Uterus (tissue), 4 donors: ENCODE measurements around the gene CAPN15. TPM values are rescaled to one million over a fixed set of nuclear protein-coding genes. Genes with fewer than 3 reads are reported as not detected.

Source experiments
- DNase-seq, 2 donors: peaks; one replicate each; pipeline ENCODE4 v3.0.0-alpha.2; 2019 to 2020
- H3K27ac ChIP-seq, 2 donors: fragments of 200-600 bp; sonication (generic); 1 replicate in 1 of 2; 2 replicates in 1 of 2; pipeline ENCODE4 v1.5.1; 2016 to 2018
- H3K27me3 ChIP-seq, 2 donors: fragments of 200-600 bp; sonication (generic); one replicate each; pipeline ENCODE4 v1.5.1; 2018 to 2019; ENCODE audit warnings: control low read depth in 1 of 2
- H3K36me3 ChIP-seq, 2 donors: fragments of 200-600 bp; sonication (generic); one replicate each; pipeline ENCODE4 v1.5.1; 2019; ENCODE audit warnings: control low read depth in 1 of 2
- H3K4me1 ChIP-seq, 2 donors: fragments of 200-600 bp; sonication (generic); one replicate each; pipeline ENCODE4 v1.5.1; 2018 to 2019; ENCODE audit warnings: control low read depth in 1 of 2
- H3K4me3 ChIP-seq, 2 donors: fragments of 200-600 bp; sonication (generic); 1 replicate in 1 of 2; 2 replicates in 1 of 2; pipeline ENCODE4 v1.5.1; 2018 to 2019; ENCODE audit warnings: mild to moderate bottlenecking in 1 of 2
- H3K9me3 ChIP-seq, 2 donors: fragments of 200-600 bp; sonication (generic); one replicate each; pipeline ENCODE4 v1.5.1; 2019; ENCODE audit warnings: control low read depth in 1 of 2
- POLR2A ChIP-seq, 2 donors: fragments of 450-650 bp; IDR thresholded peaks; one replicate each; pipeline ENCODE4 v1.6.1; 2016; ENCODE audit warnings: antibody characterized with exemption in 2 of 2, mild to moderate bottlenecking in 1 of 2, moderate library complexity in 1 of 2
- intact Hi-C: fragments of 100-400 bp; cut with DNase I; formaldehyde crosslinking; loops from one replicate; pipeline ENCODE4 v1.15.1; 2023; ENCODE audit warnings: low total_unique reads
- total RNA-seq, 4 donors: library from RNA; depleted of rRNA in 3 of 4; stranded (reverse); fragments of >200 nt in 3 of 4; gene quantifications; one replicate each; pipeline versions ENCODE4 v1.1.0 to v1.2.4, GENCODE V29; 2014 to 2023
- TF ChIP-seq, protein P1 (sequence below), 4 experiments: fragments of 200-600 bp in 2 of 4; fragments of 450-650 bp in 2 of 4; sonication (generic) in 2 of 4; IDR thresholded peaks; one replicate each; pipeline ENCODE4 v1.5.1; 2016 to 2019; ENCODE audit warnings: antibody characterized with exemption in 4 of 4, mild to moderate bottlenecking in 2 of 4, moderate library complexity in 1 of 4
- donor health status: DM: yes; HTN: yes; CAD: no.

CAPN15 gene
- total RNA-seq, 4 donors from 2014 or later = 7.9 to 37.3 (median 19.3) TPM

DNA sequence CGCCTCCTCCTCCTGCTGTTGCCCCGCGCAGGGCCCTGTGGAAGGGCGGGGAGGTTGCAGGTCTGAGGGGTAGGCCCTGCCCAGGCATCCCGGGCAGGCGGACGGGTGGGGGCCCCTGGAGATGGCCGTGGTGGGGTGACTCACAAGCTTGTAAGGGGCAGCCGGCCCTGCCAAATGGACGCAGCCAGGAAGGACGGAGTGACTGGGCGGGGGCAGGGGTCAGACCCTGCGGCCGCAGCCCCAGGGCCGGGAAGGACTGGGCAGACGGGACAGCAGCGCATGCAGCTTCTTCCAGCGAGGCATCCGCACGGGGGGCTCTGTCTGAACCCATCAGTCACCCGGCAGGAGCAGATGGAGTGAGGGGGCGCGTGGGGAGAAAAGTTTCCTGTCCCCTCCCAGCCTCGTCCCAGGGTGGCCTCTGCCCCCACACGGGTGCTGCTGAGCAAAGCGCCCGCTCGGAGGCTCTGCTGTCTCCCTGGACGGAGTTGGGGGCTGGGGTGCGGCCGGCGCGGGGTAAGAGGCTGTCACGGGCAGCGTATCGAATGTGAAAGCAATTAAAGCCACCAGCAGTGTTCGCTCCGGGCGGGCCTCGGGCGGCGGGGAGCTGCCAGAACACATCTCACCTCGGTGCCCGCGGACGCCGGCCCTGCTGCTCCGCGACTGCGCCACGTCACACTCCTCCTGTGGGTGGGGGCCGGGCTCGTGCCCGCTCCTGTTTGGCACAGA, 27.3 kb downstream of the CAPN15 start:
- no peaks in the 10 kb centered on the region for H3K9me3 ChIP-seq
- peaks cover 0 to 6% of the 10 kb centered on the region in 2 donors for H3K4me1 ChIP-seq
- no peaks in the 10 kb centered on the region for H3K27me3 ChIP-seq
- H3K27ac ChIP-seq = no peak overlapping the region
- no peak for TF ChIP-seq POLR2A (IDR thresholded peaks at IDR 0.05)
- TF ChIP-seq, protein P1, sequence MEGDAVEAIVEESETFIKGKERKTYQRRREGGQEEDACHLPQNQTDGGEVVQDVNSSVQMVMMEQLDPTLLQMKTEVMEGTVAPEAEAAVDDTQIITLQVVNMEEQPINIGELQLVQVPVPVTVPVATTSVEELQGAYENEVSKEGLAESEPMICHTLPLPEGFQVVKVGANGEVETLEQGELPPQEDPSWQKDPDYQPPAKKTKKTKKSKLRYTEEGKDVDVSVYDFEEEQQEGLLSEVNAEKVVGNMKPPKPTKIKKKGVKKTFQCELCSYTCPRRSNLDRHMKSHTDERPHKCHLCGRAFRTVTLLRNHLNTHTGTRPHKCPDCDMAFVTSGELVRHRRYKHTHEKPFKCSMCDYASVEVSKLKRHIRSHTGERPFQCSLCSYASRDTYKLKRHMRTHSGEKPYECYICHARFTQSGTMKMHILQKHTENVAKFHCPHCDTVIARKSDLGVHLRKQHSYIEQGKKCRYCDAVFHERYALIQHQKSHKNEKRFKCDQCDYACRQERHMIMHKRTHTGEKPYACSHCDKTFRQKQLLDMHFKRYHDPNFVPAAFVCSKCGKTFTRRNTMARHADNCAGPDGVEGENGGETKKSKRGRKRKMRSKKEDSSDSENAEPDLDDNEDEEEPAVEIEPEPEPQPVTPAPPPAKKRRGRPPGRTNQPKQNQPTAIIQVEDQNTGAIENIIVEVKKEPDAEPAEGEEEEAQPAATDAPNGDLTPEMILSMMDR (IDR thresholded peaks at IDR 0.05) = no peak
- H3K4me3 ChIP-seq = no peak overlapping the region
- DNase-seq = no peak
- no peaks in the 10 kb centered on the region for H3K36me3 ChIP-seq
- intact Hi-C loops = no loop called here

DNA sequence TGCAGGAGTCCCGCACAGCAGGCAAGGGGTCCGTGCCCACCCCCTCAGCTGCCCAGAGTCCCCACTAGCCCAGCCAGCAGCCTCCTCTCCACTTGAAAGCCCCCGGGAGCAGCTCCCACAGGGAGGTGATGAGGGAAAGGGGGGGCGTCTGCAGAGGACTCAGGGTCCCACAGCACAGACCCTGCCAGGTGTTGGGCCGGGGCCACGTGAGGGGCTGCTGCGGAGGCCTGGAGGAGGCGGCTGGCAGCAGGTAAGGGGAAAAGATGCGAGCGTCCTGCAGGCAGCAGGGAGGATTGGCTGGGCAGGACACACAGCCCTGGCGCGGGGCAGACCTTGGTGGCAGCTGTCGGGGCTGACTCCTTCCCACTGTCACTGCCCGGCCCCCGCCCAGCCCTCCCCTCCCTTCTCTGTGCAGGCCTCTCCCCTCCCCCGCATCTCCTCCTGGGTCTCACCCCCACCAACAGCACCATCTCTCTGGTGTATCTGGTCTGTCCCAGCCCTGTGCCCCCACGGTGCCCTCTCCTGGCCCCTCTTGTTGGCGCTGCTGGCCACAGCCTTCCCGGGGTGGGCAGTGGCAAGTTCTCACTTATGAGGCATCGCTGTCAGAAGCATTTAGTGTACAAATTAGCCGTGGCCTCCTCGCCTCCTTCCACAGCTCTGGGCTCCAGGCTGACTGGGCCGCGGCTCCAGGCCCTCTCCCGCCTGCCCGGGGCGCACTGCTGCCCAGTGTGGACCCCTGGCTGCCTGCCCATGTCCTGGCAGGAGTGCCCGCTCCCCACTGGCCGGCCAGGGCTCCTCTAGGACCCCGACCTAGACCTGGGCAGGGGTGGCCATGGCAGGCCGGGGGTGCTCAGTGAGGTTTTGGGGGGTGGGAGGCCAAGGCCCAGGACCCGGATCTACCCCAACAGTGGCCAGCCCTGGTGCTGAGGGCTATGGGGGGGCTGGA, 28.3 kb downstream of the CAPN15 start:
- TF ChIP-seq, protein P1 (IDR thresholded peaks at IDR 0.05) = no peak
- TF ChIP-seq POLR2A (IDR thresholded peaks at IDR 0.05) = no peak
- peaks cover 0 to 12% of the 10 kb centered on the region in 2 donors for H3K4me1 ChIP-seq
- peaks cover 0 to 1% of the 10 kb centered on the region in 2 donors for H3K27me3 ChIP-seq
- H3K36me3 ChIP-seq = no peaks in the 10 kb centered on the region
- intact Hi-C loops = no loop called here
- no peak overlapping the region for H3K4me3 ChIP-seq
- H3K9me3 ChIP-seq = no peaks in the 10 kb centered on the region
- no peak for DNase-seq
- no peak overlapping the region for H3K27ac ChIP-seq

DNA sequence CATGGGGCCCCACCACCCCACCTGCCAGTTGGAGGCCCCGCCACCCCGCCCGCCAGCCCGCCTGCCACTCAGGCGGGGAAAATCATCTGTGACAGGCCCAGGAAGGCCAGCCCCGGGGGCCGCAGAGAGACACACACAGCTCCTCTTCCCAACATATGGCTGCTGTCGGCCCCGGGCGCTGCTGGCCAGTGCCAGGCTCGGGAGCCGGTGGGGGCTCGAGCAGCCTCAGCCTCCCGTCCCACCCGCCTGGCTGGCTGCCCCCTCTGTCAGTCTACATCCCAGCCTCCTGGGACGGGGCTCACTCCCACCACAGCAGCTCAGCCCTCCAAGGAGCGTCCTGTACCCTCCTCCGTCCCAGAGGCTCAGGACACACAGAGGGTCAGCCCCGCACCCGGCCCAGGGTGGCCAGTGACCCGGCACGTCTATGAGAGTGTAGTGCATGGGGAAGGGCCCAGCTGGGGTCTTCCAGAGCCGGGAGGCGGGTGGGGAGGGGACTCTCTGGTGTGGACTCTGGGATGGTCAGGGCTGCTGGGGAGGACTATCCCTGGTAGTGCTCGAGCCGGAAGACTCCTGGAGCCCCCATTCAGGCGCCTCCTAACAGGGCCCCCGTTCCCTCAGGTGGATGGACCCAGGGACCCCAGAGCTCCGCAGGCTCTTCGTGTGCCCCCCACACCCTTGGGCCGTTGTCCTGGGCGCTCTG, 29.1 kb downstream of the CAPN15 start:
- Histone ChIP-seq H3K4me3 (no peak overlapping the region), H3K4me1 (peaks cover 0 to 12% of the 10 kb centered on the region in 2 donors), H3K27ac (no peak overlapping the region), H3K9me3 (no peaks in the 10 kb centered on the region), H3K27me3 (peaks cover 0 to 9% of the 10 kb centered on the region in 2 donors), H3K36me3 (no peaks in the 10 kb centered on the region)
- TF ChIP-seq, protein P1 (IDR thresholded peaks at IDR 0.05) = no peak
- no peak for TF ChIP-seq POLR2A (IDR thresholded peaks at IDR 0.05)
- intact Hi-C loops = no loop called here
- DNase-seq = no peak

DNA sequence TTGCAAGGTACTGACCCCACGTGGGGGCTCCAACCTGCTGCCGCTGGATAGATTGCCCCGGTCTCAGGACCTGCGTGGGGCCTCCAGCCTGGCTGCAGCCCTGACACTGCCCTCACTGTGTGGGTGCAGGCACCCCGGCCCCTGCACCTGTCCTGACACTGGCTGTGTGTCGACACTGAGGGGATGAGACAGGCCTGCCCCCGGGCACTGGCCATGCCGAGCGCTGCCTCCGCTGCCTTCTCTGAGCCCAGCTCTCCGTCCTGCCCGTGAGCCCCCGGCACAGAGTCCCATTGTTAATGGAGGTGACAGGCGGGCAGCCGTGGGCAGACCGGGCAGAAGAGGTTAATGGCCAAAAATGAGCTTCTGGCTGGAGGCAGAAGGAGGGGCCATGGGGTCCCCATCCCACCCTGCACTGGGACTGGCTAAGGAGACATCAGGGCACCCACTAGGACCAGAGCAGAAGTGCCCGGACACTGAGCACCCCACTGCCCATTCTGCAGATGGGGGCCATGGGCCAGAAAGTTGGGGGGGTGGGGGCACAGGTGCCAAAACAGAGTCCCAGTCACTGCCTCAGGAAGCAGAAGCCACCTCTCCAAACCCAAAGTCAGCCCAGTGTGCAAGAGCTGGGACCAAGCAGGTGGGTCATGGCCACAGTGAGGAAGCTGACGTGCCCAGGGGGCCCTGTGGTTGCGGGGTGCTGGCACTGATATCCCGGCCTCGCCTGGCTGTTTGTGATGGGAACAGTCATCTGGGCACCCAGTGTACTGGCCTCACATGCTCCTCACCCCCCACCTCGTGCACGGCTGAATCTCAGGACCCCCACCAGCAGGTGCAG, 30.2 kb downstream of the CAPN15 start:
- TF ChIP-seq, protein P1 (IDR thresholded peaks at IDR 0.05) = no peak
- no peak for TF ChIP-seq POLR2A (IDR thresholded peaks at IDR 0.05)
- H3K4me3 ChIP-seq = no peak overlapping the region
- DNase-seq = no peak
- intact Hi-C loops = no loop called here
- peaks cover 0 to 11% of the 10 kb centered on the region in 2 donors for H3K27me3 ChIP-seq
- H3K27ac ChIP-seq = no peak overlapping the region
- no peaks in the 10 kb centered on the region for H3K9me3 ChIP-seq
- H3K36me3 ChIP-seq = no peaks in the 10 kb centered on the region
- peaks cover 0 to 12% of the 10 kb centered on the region in 2 donors for H3K4me1 ChIP-seq
